Kidney (tissue), 14 donors: ENCODE data around the gene CTTN. TPM values are rescaled to one million over a fixed set of nuclear protein-coding genes. Genes with fewer than 3 reads are reported as not detected.
A peak's percentile ranks its signal among the peaks of the same experiment; 100 is the strongest.

Source experiments
- DNase-seq, 5 donors: peaks; one replicate each; pipeline ENCODE4 v3.0.0-alpha.2; 2013 to 2020
- FAIRE-seq: peaks from 2 replicates; lab custom pipeline; 2012; peaks lifted over from hg19 to GRCh38; lab: Jason Lieb, UNC
- H3K27ac ChIP-seq, 2 donors: one replicate each; pipeline ENCODE4 v1.7.0; 2013; ENCODE audit warnings: low read depth in 2 of 2, low read length in 2 of 2, inconsistent platforms in 1 of 2
- H3K27me3 ChIP-seq: one replicate; pipeline ENCODE4 v1.7.1; 2013; ENCODE audit warnings: low read length, inconsistent platforms; ENCODE audit not compliant: control insufficient read depth, insufficient read depth
- H3K36me3 ChIP-seq, 3 donors: one replicate each; pipeline versions ENCODE4 v1.7.0 to v1.7.1; 2013; ENCODE audit warnings: low read length in 3 of 3, control low read depth in 1 of 3, inconsistent platforms in 1 of 3; ENCODE audit not compliant: insufficient read depth in 3 of 3, control insufficient read depth in 2 of 3
- H3K4me1 ChIP-seq, 3 donors: one replicate each; pipeline versions ENCODE4 v1.7.0 to v1.7.1; 2013; ENCODE audit warnings: low read length in 3 of 3, inconsistent platforms in 1 of 3, low read depth in 1 of 3; ENCODE audit not compliant: control insufficient read depth in 2 of 3, insufficient read depth in 2 of 3
- H3K4me3 ChIP-seq, 3 donors: one replicate each; pipeline versions ENCODE4 v1.7.0 to v1.8.1; 2013; ENCODE audit warnings: low read length in 3 of 3, control low read depth in 1 of 3, inconsistent platforms in 1 of 3
- H3K9ac ChIP-seq, 3 donors: one replicate each; pipeline versions ENCODE4 v1.7.0 to v1.7.1; 2013; ENCODE audit warnings: low read length in 3 of 3, control low read depth in 1 of 3, inconsistent platforms in 1 of 3
- H3K9me3 ChIP-seq, 3 donors: one replicate each; pipeline versions ENCODE4 v1.7.0 to v1.7.1; 2013; ENCODE audit warnings: low read length in 3 of 3, control low read depth in 1 of 3, inconsistent platforms in 1 of 3; ENCODE audit not compliant: control insufficient read depth in 2 of 3, insufficient read depth in 1 of 3
- CTCF ChIP-seq: IDR thresholded peaks from 3 replicates; pipeline ENCODE4 v1.5.1; 2012; ENCODE audit warnings: mild to moderate bottlenecking, moderate library complexity, borderline replicate concordance; ENCODE audit not compliant: insufficient read depth; ENCODE audit errors: extremely low read depth
- intact Hi-C: fragments of 100-400 bp; cut with DNase I; formaldehyde crosslinking; loops from one replicate; pipeline ENCODE4 v1.11.1; 2022
- polyA plus RNA-seq: library from polyadenylated mRNA; stranded (reverse); fragments of 350-450 nt; fragmentation: Illumina TruSeq; extraction: RNeasy Lipid Tissue Mini Kit (QIAGEN cat#74804); gene quantifications from one replicate; pipeline ENCODE4 v1.2.3, GENCODE V29; 2014; ENCODE audit warnings: low read depth, low replicate concordance; ENCODE audit not compliant: insufficient read depth
- total RNA-seq: library from RNA; stranded (reverse); fragmentation: NEBNext Ultra II Directional; extraction: Animal tissue kit (Norgen Biotek cat#: 25700); gene quantifications from one replicate; pipeline ENCODE4 v1.2.1, GENCODE V29; 2021
- donor health status: control.
- donor health status: control.
- donor health status: control.
- donor health status: control.
- donor health status: control.
- donor health status: DM: yes; HTN: yes; CAD: no.
- donor health status: Normal renal cell carcinoma (clear cell type).

The CTTN gene
- total and polyA plus RNA-seq, 2 donors from 2014 or later = 84.9 to 316 TPM

DNA sequence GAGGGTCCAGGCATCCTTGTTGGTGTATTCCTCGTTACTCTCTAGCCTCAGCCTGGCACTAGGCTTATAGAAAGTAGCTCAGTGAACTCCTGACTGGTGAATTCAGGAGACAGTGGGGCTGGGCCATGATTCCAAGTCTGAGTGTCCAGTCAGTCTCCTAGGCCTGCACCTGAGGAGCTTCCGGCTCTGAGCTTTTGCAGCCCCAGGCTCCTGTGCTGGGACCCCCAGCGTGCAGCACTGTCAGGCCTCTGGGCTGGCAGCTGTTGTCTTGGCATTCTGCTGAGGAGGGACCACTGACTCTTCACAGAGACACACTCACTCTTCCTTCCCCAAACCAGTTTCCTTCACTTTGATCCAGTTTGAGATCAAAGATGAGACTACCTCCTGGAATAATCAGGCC is 82.4 kb downstream of the CTTN start:
- H3K9me3 ChIP-seq = no peaks in the 10 kb centered on the region
- no peak overlapping the region for H3K27ac ChIP-seq
- H3K9ac ChIP-seq = no peak overlapping the region
- peaks cover 0 to 2% (median 0%) of the 10 kb centered on the region in 3 donors for H3K4me1 ChIP-seq
- H3K36me3 ChIP-seq = peaks cover 0 to 2% (median 0%) of the 10 kb centered on the region in 3 donors
- DNase-seq (peak in 1 of 5 donors; percentile 35), FAIRE-seq (no peak)
- TF ChIP-seq CTCF = no peak
- no peaks in the 10 kb centered on the region for H3K27me3 ChIP-seq
- H3K4me3 ChIP-seq = no peak overlapping the region
- intact Hi-C loops = no loop called here

DNA sequence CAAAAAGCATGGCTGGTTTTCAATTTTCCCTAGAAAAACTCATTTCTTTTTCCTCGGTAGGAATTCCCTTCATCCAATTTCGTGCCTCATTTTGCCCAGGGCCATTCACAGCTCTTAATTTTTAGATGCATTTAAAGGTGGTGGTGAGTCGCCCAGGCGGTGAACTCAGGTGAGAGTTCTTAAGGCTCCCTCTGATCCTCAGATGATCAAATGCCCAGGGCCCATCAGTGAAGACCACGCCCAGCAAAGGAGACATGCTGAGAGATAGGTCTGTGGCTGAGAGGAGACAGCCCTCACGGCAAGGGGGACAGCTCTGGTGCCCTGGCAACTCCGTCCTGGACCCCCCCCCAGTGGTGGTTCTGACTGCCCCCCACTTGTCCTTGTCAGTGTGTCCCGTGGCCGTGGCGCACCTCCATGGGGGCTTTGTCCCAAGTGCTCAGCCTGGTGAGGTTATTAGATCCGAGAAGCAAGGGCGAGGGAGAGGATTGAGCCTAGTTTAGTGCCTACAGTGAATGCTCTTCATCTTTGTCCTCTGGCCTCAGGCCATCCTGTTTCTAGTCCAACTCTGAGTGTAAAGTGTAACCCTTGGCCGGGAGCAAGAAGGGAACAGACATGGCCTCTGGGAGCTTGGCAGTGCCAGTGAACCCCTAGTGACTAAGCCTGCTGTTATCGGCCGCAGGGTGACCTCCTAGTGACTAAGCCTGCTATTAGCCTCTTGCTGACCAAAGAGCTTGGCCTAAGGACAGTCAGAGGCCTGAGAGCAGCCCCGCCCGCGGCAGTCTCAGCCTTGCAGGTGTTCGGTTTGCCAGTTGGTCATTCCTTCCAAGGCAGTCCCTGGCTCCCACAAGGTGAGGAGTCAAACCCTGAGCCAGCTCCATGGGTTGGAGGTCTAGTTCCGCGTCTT is 83.5 kb downstream of the CTTN start:
- Histone ChIP-seq H3K27me3 (no peaks in the 10 kb centered on the region), H3K9ac (no peak overlapping the region), H3K4me1 (peaks cover 0 to 2% (median 0%) of the 10 kb centered on the region in 3 donors), H3K4me3 (no peak overlapping the region), H3K36me3 (peaks cover 0 to 2% (median 0%) of the 10 kb centered on the region in 3 donors), H3K9me3 (no peaks in the 10 kb centered on the region), H3K27ac (no peak overlapping the region)
- FAIRE-seq (no peak), DNase-seq (peak in 1 of 5 donors; percentile 80)
- no peak for TF ChIP-seq CTCF
- intact Hi-C loops = no loop called here

DNA sequence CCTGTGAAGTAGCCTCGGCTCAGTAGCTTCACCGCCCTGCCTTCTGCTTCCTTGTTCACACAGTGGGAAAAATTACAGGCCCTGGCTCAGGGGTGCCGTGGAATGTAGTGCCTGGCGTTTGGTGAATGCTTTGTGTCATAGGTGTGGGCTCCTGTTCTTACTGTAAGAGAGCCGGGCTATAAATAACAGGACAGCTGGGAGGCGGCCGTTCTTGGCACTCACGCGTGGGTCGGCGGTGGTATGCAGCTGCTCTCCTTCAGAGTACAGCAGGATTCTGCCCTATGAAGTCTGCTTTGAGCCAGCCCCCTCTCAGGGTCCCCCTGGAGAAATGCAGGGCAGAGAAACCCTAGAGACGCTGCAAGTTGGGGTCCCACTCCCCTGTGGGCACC is 84.2 kb downstream of the CTTN start:
- intact Hi-C loops = no loop called here
- Histone ChIP-seq H3K27me3 (no peaks in the 10 kb centered on the region), H3K27ac (no peak overlapping the region), H3K9ac (no peak overlapping the region), H3K9me3 (no peaks in the 10 kb centered on the region), H3K36me3 (peaks cover 0 to 2% (median 0%) of the 10 kb centered on the region in 3 donors), H3K4me1 (peaks cover 0 to 2% (median 0%) of the 10 kb centered on the region in 3 donors), H3K4me3 (no peak overlapping the region)
- no peak for FAIRE-seq
- no peak for TF ChIP-seq CTCF
- no peak for DNase-seq
